ENCODE results near the gene ACBD6.

- no peak for TF ChIP-seq EZH2phosphoT487 (IDR thresholded peaks at IDR 0.05; ENCODE audit: insufficient read depth, low read depth)
- no peak for TF ChIP-seq EZH2 (IDR thresholded peaks at IDR 0.05; ENCODE audit: insufficient read depth, poor library complexity, severe bottlenecking)
Observed at GRCh38 chr1:180528868-180529470, 26.6 kb upstream of the ACBD6 start.

Data from GM23248 (cell line).